Gastrocnemius medialis (tissue), 4 donors: ENCODE measurements around the gene NPIPA1. TPM values are rescaled to one million over a fixed set of nuclear protein-coding genes. Genes with fewer than 3 reads are reported as not detected.
"Not testable (repeated sequence)": the region's sequence is repeated elsewhere in the genome, so short reads cannot be mapped to it uniquely, and the experiment has no call there.

Source experiments
- ATAC-seq, 2 donors: fragments of 150-250 bp; one replicate each; pipeline ENCODE4 v1.9.1; 2016
- DNase-seq, 2 donors: peaks; one replicate each; pipeline ENCODE4 v3.0.0-alpha.2; 2019
- H3K27ac ChIP-seq, 4 donors: fragments of 200-600 bp; sonication (generic); 1 replicate in 1 of 4; 2 replicates in 3 of 4; pipeline ENCODE4 v1.5.1; 2016 to 2018; ENCODE audit warnings: mild to moderate bottlenecking in 2 of 4, moderate library complexity in 1 of 4
- H3K27me3 ChIP-seq, 3 donors: fragments of 200-600 bp; sonication (generic) in 2 of 3; 1 replicate in 1 of 3; 2 replicates in 2 of 3; pipeline versions ENCODE4 v1.5.1 to v1.6.0; 2016 to 2019; ENCODE audit warnings: mild to moderate bottlenecking in 1 of 3, moderate library complexity in 1 of 3
- H3K36me3 ChIP-seq, 2 donors: fragments of 200-600 bp; sonication (generic) in 1 of 2; one replicate each; pipeline ENCODE4 v1.5.1; 2017 to 2018
- H3K4me1 ChIP-seq, 2 donors: fragments of 200-600 bp; sonication (generic) in 1 of 2; one replicate each; pipeline ENCODE4 v1.5.1; 2016 to 2017; ENCODE audit warnings: mild to moderate bottlenecking in 2 of 2
- H3K4me3 ChIP-seq, 4 donors: fragments of 200-600 bp; sonication (generic) in 3 of 4; 1 replicate in 1 of 4; 2 replicates in 3 of 4; pipeline ENCODE4 v1.5.1; 2016 to 2019; ENCODE audit warnings: mild to moderate bottlenecking in 2 of 4
- H3K9me3 ChIP-seq, 3 donors: fragments of 200-600 bp; sonication (generic) in 2 of 3; 1 replicate in 1 of 3; 2 replicates in 2 of 3; pipeline ENCODE4 v1.5.1; 2016 to 2019
- in situ Hi-C, 4 donors: fragments of 200-750 bp; cut with MboI; loops; one replicate each; pipeline versions ENCODE4 v1.15.0 to v1.8.0; 2017; ENCODE audit warnings: low sequenced_read_pairs in 4 of 4
- intact Hi-C: fragments of 100-400 bp; cut with DNase I; formaldehyde crosslinking; loops from one replicate; pipeline ENCODE4 v1.15.1; 2023; ENCODE audit warnings: low total_unique reads
- total RNA-seq, 4 donors: library from RNA; depleted of rRNA; stranded (reverse); fragments of >200 nt; gene quantifications; one replicate each; pipeline versions ENCODE4 v1.1.0 to v1.2.3, GENCODE V29; 2016
- TF ChIP-seq, protein P1 (sequence below), 5 experiments: fragments of 450-650 bp in 3 of 5; fragments of 200-600 bp in 2 of 5; sonication (generic) in 2 of 5; IDR thresholded peaks in 4 of 5; conservative IDR thresholded peaks in 1 of 5; 1 replicate in 4 of 5; 2 replicates in 1 of 5; pipeline ENCODE4 v1.5.1; 2016 to 2019; ENCODE audit warnings: antibody characterized with exemption in 5 of 5, mild to moderate bottlenecking in 3 of 5, moderate library complexity in 3 of 5

NPIPA1 gene
- total RNA-seq, 4 donors from 2014 or later = 19.6 to 53.1 (median 25.7) TPM

DNA sequence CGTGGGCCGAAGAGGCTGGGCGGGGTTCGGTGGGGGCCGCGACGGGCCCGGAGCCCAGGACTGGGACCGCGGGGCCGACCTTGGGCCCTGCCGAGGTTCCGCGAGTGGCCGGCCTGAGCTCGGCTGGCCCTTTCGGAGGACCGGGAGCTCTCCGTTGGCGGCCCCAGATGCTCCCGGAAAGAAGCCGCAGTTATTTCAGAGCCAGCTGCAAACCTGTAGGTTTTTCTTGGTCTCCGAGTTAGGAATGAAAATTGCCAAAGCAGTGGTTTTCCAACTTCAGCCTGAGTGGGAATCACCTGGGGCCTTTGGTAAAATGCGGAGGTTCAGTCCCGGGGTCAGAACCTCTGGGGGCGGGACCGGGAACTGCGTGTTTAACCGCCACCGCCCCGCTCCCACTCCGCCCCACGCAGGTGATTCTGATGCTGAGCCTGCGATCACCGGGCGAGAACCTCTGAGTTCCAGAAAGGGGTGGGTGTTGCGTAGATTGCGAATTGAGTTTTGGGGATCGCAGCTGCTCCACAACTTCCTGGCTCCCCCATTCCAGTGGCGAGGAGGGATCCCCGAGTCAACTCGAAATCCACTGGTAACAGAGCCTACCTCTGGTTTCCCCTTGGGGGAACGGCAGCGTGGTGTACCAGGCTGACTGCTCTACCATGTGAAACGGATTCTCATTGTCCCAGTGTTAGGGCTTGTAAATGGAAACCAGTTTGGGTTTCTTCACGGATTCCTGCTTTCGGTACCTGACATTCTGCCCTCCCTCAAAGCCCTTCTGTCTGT, 38.4 kb downstream of the NPIPA1 start:
- H3K27me3 ChIP-seq, H3K9me3 ChIP-seq, intact Hi-C loops, in situ Hi-C loops, H3K36me3 ChIP-seq: not testable (repeated sequence)
- Histone ChIP-seq H3K27ac (peak overlapping the region; percentile 78 to 94 (median 89)), H3K4me3 (peak overlapping the region; percentile 71 to 93 (median 86)), H3K4me1 (peaks cover 13 to 14% of the 10 kb centered on the region in 2 donors)
- TF ChIP-seq, protein P1, sequence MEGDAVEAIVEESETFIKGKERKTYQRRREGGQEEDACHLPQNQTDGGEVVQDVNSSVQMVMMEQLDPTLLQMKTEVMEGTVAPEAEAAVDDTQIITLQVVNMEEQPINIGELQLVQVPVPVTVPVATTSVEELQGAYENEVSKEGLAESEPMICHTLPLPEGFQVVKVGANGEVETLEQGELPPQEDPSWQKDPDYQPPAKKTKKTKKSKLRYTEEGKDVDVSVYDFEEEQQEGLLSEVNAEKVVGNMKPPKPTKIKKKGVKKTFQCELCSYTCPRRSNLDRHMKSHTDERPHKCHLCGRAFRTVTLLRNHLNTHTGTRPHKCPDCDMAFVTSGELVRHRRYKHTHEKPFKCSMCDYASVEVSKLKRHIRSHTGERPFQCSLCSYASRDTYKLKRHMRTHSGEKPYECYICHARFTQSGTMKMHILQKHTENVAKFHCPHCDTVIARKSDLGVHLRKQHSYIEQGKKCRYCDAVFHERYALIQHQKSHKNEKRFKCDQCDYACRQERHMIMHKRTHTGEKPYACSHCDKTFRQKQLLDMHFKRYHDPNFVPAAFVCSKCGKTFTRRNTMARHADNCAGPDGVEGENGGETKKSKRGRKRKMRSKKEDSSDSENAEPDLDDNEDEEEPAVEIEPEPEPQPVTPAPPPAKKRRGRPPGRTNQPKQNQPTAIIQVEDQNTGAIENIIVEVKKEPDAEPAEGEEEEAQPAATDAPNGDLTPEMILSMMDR (IDR thresholded peaks at IDR 0.05 in 4 of 5, conservative IDR thresholded peaks at IDR 0.05 in 1 of 5) = peak in 1 of 5 experiments; percentile 23
- ATAC-seq (peak; percentile 23 to 40), DNase-seq (peak in 1 of 2 donors; percentile 38)

DNA sequence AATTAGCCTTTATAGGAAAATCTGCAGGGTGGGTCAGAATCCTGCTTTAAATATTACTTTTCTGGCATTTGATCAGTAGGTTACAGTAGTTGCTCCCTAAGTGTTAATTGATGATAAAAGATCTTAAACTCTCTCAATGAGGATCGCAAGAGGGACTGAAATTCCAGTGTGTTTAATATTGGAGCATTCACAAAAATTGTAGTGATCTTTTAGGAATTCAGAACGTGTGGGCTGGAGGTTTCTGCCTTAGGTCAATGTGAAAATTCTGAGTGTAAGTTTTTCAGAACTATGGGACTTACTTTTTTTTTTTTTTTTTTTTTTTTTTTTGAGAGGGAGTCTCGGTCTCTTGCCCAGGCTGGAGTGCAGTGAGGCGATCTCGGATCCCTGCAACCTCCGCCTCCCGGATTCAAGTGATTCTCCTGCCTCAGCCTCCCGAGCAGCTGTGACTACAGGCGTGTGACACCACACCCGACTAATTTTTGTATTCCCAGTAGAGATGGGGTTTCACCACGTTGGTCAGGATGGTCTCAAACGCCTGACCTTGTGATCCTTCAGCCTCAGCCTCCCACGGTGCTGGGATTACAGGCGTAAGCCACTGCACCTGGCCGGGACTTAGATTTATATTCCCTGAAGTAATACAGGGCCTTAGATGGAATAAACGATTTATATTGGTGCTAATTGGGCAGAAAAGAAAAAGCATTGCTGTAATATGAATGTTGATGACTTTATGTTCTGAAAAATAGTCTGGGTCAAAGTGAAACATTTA, 39.9 kb downstream of the NPIPA1 start:
- H3K36me3 ChIP-seq, H3K27me3 ChIP-seq, H3K27ac ChIP-seq, in situ Hi-C loops, H3K4me3 ChIP-seq, intact Hi-C loops, H3K9me3 ChIP-seq, ATAC-seq, DNase-seq: not testable (repeated sequence)
- peaks cover 13 to 14% of the 10 kb centered on the region in 2 donors for H3K4me1 ChIP-seq

DNA sequence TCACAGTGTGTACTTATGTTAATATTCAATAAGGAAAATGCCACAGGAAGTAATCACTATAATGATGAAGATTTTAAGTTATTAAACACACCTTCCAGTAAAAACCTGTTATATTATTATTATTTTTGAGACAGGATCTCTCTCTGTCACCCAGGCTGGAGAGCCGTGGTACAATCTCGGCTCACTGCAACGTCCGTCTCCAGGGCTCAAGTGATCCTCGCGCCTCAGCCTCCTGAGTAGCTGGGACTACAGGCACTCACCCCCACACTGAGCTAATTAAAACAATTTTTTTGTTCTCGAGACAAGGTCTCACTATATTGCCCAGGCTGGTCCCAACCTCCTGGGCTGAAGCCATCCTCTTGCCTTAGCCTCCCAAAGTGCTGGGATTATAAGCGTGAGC, 41.0 kb downstream of the NPIPA1 start:
- peaks cover 13 to 14% of the 10 kb centered on the region in 2 donors for H3K4me1 ChIP-seq

DNA sequence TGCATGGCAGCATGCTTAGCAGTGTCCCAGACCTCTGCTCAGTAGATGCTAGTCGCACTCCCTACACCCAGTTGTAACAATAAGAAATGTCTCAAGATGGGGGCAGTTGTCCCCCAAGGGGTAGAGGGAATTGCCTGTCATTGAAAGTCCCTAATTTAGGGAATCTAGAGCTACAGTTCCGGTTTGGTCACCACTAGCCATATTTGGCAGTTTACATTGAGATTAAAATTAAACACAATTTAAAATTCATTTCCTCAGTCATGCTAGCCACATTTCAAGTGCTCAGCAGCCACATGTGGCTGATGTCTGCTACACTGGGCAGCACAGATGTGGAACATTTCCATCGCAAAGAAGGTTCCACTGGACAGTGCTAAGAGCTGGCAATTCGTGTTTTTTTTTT, 41.7 kb downstream of the NPIPA1 start:
- H3K27ac ChIP-seq, H3K9me3 ChIP-seq, in situ Hi-C loops, ATAC-seq, H3K4me3 ChIP-seq, H3K27me3 ChIP-seq, intact Hi-C loops, DNase-seq, H3K36me3 ChIP-seq: not testable (repeated sequence)
- peaks cover 13 to 14% of the 10 kb centered on the region in 2 donors for H3K4me1 ChIP-seq

More for the DNA sequence above, 41.0 kb downstream of the NPIPA1 start:
- H3K27ac ChIP-seq, in situ Hi-C loops, DNase-seq, H3K36me3 ChIP-seq, H3K4me3 ChIP-seq, intact Hi-C loops, H3K27me3 ChIP-seq, H3K9me3 ChIP-seq, ATAC-seq: not testable (repeated sequence)

DNA sequence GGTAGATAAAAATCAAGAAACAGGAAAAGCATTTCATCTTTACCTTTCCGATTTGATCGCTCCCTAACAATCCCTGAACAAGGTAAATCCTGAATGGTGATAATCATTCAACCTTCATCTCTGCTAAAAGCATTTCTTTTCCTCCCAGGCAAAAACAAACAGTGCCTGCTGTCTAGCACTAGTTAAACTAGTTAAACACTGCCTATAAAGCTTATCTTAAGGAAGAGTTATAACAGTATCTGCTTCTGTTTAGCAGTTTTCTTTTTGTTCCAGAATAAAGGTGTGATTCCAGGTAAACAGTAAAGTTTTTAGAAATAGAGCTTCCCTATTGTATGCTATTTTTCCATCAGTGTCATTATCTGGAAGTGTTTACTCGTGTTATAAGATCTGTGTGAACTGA, 44.0 kb downstream of the NPIPA1 start:
- H3K4me3 ChIP-seq, H3K36me3 ChIP-seq, in situ Hi-C loops, H3K4me1 ChIP-seq, DNase-seq, H3K27ac ChIP-seq, H3K27me3 ChIP-seq, intact Hi-C loops, H3K9me3 ChIP-seq, ATAC-seq: not testable (repeated sequence)

DNA sequence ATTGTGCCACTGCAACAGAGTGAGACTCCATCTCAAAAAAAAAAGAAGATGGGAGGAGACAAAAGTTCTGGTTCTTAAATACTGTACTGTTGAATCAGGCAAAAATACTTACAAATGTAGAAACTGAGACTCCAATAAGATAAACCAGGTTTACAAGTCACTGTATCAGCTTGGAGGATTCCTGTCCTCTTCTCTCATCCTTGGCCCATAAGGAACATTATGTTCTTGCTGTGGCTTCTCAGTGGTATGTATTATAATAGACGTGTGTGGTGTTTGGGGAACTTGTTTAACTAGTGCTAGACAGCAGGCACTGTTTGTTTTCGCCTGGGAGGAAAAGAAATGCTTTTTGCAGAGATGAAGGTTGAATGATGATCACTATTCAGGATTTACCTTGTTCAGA, 45.3 kb downstream of the NPIPA1 start:
- intact Hi-C loops, H3K9me3 ChIP-seq, H3K4me3 ChIP-seq, DNase-seq, H3K36me3 ChIP-seq, in situ Hi-C loops, H3K4me1 ChIP-seq, H3K27ac ChIP-seq, H3K27me3 ChIP-seq: not testable (repeated sequence)
- peak in 1 of 2 donors; percentile 45 for ATAC-seq

DNA sequence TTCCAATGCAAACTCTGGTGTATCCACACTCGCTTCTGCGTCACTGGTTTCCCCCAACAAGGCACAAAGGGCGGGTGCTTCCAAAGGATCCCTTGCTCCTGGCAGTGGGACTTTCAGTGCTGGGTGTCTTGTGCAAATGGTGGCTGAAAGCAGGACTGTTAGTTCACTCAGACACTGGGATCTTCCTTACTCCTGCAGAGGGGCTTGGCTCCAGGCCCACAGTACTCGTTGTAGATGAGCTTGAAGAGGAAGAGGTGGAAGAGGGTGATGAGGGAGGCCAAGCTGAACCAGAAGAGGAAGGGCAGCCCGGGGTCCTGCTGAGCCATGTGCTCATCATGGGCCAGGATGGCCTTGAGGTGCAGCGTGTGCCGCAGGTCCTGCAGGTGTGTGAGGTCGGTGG, 50.8 kb downstream of the NPIPA1 start:
- DNase-seq, H3K4me1 ChIP-seq, in situ Hi-C loops, H3K27me3 ChIP-seq, ATAC-seq, intact Hi-C loops, H3K27ac ChIP-seq, H3K36me3 ChIP-seq, H3K4me3 ChIP-seq, H3K9me3 ChIP-seq: not testable (repeated sequence)

DNA sequence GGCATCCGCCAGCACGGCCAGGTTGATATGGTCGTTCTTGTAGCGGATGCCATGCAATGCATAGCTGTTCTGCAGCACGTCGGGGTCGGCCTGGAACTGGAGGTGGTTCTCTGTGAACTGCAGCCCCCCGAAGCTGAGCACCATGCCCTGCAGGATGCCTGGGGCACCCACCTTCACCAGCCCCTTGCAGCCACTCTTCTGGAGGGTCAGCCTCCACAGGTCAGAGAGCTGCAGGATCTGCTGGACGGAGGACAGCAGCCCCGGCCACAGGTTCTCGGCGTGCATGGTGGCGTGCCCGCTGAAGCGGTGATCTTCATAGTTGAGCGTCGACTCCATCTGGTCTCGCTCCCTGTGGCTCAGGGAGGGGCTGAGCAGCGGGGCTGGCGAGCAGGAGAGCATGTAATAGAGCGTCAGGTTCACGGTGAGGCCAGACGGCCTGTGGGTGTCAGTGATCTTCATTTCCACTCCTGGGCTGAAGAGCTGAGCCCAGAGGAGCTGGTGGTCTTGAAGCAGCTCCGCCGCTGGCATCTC, 51.5 kb downstream of the NPIPA1 start:
- H3K27ac ChIP-seq, H3K4me1 ChIP-seq, H3K9me3 ChIP-seq, H3K4me3 ChIP-seq, H3K27me3 ChIP-seq, ATAC-seq, H3K36me3 ChIP-seq, DNase-seq, intact Hi-C loops, in situ Hi-C loops: not testable (repeated sequence)

DNA sequence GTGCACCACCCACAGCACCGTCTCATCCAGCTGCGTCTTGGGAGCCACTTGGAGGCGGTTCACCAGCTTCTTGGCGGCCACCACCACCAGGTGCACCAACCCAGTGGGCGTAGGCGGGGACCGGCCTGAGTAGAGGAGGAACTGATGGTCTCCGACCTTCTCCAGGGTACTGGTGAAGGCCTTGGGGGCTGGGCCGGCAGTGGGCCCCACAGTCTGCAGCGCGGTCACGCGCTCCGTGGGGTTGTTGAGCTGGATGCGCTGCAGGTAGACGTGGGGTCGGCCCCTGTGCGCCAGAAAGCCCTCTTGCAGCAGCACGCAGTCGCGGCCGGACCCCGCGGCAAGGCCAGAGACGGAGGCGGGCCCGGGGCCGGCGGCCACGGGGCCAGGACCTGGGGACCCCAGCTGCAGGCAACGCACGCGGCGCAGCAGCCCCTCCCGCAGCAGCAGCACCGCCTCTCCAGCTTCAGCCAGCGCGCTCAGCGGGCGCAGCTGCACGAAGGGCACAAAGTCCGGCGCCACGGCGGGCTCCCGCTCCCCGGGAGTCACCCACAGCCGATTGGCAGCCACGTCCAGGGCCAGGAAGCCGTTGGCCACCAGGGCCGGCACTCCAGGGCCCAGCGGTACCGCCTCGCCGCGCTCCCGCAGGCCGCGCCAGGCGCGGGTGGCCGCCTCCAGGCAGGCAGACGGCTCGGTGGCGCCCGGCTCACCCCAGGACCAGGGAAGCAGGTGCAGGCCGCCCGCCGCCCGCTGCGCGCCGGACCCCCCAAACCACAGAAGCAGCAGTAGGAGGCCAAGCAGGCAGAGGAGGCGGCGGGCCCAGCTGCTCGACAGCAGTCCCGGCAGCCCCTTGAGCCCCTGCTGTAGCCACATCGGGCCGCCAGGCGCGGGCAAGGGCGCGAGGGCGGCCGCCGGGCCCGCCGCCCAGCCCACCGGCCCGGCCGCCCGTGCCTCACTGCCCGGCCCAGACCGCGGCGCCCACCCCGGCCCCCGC, 52.3 kb downstream of the NPIPA1 start:
- H3K9me3 ChIP-seq, intact Hi-C loops, H3K36me3 ChIP-seq, H3K27ac ChIP-seq, H3K27me3 ChIP-seq, H3K4me1 ChIP-seq, DNase-seq, in situ Hi-C loops: not testable (repeated sequence)
- ATAC-seq = peak; percentile 27 to 38
- H3K4me3 ChIP-seq = peak overlapping the region in 3 of 4 donors; percentile 12 to 18 (median 15)
